Head of caudate nucleus (tissue), 42 donors: ENCODE measurements around the gene CSTF1.

Source experiments
- DNase-seq, 42 donors: peaks; one replicate each; pipeline versions ENCODE4 v3.0.0 to v3.0.0-alpha.2; 2020 to 2021; ENCODE audit warnings: mixed read lengths in 7 of 42
- intact Hi-C: fragments of 100-400 bp; cut with DNase I; formaldehyde crosslinking; loops from one replicate; pipeline ENCODE4 v1.15.0; 2022

The CSTF1 gene

GRCh38 chr20:56392132-56392880 lies at the start of gene CSTF1, which contains the start of gene AURKA:
TSS of gene CSTF1 (plus strand) at chr20:56392645. CDS start at chr20:56395553, 2,908 bp downstream.
TSS of gene AURKA (minus strand) at chr20:56392215. CDS start at chr20:56388197, 4,018 bp downstream.
- peak; percentile 96 to 100 (median 99) for DNase-seq
- intact Hi-C loops, result loop anchor here (2.0 to 5.0 kb wide), 2 partner anchors 34 to 75 kb away; partner anchors contain the start of genes FAM210B and RTF2

DNA sequence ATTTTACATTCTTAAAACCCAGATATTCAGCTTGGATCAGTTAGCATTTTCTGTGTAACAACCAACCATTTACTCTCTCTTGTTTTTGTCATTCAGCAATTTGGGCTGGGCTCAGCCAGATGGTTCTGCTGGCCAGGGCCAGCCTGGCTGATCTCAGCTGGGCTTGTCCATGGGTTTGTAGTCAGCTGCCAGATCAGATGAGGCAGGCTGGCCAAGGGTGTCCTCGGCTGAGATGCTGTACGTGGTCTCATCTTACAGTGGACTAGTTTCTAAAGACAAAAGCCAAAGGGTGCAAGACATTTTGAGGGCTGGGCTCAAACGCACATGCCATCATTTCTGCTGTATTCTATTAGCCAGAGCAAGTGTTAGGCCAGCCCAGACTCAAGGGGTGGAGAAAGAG lies 49.7 kb upstream of the CSTF1 start:
- DNase-seq, result no peak
- intact Hi-C loops, result loop anchor here (5.0 kb wide), 1 partner anchor 95 kb away; the partner anchor contains the start of gene MC3R

DNA sequence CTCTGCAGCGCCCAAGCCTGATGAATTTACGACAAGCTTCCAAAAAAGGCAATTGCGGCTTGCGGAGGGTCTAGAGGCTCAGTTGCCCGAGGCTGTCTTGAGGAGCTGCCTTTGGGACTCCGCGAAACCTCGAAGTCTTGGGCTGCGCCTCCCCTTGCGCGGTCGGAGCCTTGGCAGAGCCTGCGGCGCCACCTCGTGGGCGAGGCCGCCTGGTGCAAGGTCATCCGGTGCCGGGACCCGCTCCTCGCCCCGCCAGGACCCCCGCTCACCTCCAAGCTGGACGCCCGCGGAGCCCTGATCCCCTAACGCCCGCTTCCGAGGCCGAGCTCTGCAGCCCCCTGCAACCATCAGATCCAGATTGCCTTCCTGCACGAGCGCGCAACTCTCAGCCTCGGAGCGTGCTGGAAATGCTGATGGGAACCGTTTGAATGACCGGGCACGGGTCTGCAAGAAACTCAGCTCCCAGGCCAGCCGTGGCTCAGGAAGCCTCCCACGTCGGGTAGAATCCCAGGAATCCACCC lies 48.5 kb upstream of the CSTF1 start:
- peak in 41 of 42 donors; percentile 43 to 87 (median 70) for DNase-seq
- intact Hi-C loops, result loop anchor here (5.0 kb wide), 1 partner anchor 97 kb away; the partner anchor contains the start of gene MC3R

DNA sequence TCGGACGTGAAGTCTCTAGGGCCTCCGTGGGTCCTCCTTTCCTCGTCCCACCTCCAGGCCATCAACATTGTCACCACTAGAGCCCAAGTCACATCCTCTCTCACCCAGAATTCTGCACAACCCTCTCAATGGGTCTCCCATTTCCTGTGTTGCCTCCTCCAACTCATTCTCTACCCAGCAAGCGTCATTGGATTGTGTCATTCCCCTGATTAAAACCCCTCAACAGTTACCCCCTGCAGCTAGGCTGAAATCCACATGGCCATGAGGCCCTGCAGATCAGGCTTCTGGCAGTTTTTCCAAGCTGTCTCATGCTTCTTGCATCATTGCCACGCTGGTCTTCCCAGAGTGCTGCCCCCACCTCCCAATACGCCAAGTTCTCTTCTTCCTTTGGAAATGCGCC lies 46.5 kb upstream of the CSTF1 start:
- no peak for DNase-seq
- intact Hi-C loops, result no loop called here

DNA sequence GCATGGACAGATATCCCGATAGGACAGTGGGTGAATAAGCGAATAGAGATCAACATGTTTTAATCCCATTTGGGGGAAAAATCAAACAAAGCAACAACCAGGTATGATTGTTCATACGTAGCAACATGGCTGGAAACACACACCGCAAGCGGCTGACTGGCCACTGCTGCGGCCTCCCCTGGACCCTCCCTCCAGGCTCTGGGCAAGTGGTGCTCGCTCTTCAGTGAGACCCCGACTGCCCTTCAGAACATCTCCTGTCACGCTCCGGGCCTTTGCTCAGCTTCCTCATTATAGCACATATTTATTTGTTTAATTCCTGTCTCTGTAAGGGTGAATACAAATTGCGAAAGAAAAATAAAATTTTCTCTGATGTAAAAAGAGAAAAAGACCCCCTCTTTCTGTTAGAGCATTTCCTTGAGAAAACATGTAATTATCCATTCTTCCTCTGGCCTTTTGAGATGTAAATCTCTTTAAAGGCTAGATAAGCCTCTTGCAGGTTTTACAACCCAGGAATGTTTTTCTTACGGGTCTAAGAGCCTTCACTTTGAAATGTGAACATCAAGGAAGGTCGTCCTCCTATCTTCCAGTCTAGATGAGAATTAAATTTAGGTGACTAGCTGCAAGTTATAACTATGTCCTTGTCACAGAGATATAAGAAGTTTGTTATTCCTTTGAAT lies 44.7 kb upstream of the CSTF1 start:
- intact Hi-C loops, result no loop called here
- no peak for DNase-seq

DNA sequence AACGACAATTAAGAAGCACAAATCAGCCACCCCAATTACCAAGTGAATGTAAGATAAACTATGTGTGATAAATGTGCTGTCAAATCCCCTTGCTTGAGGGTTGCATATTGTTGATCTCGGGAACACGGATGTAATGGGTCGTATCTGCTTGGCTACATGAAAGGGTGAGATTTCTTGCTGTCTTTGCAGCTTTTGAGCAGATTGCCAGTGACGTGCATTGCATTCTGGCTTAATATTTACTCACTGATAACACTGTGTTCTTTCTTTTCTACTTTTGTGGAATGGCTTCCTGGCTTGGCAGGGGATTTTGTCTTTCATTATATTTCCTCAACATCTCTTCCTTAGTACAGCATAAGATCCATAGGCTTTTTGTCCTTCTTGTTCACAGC lies 44.1 kb upstream of the CSTF1 start:
- intact Hi-C loops, result no loop called here
- DNase-seq, result no peak

DNA sequence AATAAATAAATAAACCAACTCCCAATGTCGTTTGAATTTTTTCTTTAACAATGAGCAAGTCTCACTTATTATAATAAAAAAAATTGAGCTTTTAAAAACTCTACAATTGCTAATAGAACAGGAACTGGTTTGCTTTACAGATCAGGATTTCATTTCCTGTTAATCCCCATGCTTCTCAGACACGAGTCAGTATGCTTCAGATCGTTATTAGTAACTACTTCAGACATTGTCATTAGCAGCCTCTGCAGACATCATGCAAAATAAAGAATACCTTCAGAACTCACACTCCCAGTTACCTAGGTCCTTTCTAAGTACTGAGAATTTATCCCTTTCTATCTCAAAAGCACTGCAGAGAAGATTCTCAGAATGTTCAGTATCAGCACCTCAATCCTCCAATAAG lies 43.7 kb upstream of the CSTF1 start:
- no peak for DNase-seq
- intact Hi-C loops, result no loop called here

GRCh38 chr20:56350842-56351241 lies 41.6 kb upstream of the CSTF1 start:
- DNase-seq, result no peak
- intact Hi-C loops, result no loop called here

- intact Hi-C loops, result no loop called here
- no peak for DNase-seq
Measured at GRCh38 chr20:56352345-56353055, 39.9 kb upstream of the CSTF1 start.

DNA sequence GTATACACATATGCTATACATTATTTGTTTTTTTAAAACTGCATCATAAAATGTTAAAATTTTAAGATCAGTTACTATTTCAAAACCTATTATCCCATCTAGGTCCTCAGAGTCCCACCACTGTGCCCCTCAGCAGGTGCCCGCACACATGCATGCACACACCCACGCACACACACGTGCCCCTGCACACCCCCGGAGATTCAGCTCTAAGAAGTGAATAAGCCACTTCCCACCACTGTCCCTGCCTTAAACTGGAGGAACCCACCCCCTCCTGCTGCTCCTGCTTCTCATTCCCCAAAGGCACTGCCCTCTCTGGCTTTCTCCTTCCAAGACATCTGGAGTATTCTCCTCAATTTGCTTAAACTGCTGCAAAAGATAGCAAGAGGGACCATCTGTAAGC lies 39.1 kb upstream of the CSTF1 start:
- peak in 29 of 42 donors; percentile 26 to 82 (median 49) for DNase-seq
- intact Hi-C loops, result no loop called here

- no peak for DNase-seq
- intact Hi-C loops, result loop anchor here (2.0 kb wide), 1 partner anchor 35 kb away; the partner anchor contains the start of genes AURKA and CSTF1
Measured at GRCh38 chr20:56358070-56358469, 34.4 kb upstream of the CSTF1 start.

DNA sequence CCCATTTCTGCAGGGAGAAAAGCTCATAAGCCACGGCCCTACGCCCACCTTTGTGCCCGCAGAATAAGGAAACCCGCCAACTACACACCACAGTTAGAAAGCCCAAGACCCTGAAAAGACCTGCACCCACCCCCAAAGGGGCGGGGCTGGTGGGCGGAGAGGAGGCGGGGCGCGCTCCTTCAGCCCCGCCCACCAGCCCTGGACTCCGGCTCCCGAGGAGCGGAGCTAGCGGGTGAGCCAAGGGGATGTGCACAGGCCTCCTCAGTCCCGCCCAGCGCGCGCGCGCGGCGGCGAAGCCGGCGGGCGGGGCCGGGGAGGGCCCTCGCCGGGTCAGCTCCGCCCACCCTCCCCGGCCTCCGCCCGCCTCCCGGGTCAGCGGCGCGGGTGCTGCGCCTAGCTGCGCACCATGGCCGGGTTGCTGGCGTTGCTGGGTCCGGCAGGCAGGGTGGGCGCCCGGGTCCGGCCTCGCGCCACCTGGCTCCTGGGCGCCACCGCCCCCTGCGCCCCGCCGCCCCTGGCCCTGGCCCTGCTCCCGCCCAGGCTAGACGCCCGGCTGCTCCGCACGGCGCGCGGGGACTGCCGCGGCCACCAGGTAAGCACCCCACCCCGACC lies 33.7 kb upstream of the CSTF1 start, which contains the start of gene FAM210B:
Gene FAM210B, plus strand, starts transcription at position 375 of the 612 bp plus-strand sequence. Its CDS starts 32 bp downstream, at position 407.
- intact Hi-C loops, result loop anchor here (2.0 kb wide), 1 partner anchor 34 kb away; the partner anchor contains the start of genes AURKA and CSTF1

DNA sequence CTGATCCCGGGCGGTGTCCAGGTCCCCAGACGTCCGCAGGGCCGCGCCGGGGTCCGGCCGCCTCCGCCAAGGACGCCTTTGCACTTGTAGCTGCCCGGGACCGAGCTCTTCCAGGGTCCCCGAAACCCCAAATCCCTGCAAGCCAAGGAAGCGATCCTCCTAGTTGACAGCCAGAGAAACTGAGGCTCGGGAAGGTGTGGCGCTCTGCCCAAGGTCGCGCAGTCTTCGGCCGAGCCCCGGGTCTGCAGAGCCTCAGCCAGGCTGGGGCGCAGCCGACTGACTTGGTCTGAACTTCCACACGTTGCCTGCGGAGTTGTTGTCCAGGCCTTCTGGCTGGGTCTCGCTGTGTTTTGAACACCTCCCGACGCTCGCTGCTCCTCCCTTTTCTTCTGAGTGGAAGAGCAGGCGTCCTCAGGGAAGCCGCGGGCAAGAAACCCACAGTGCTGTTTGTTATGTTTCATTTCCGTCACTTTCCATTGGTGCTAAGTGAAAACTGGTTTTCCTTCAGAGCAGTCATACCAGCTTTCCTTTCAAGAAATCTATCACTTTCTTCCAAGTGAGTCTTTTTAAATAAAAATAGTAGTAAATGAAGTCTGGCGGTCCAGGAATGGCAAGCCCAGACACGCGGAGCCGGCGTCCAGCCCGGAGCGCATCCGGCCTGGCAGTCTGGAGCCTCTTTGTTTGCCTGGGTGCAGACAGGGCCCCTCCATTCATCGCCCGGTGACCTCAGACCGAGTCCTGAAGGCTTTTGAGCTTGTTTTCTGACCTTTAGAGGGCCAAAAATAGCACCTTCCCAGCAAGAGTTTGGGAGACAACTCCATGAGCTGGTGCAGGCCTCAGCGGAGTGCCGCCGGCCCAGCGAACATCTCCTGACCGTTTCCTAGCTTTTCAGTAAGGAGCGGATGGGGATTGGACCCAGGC lies 33.0 kb upstream of the CSTF1 start:
- intact Hi-C loops, result loop anchor here (2.0 kb wide), 1 partner anchor 33 kb away; the partner anchor contains the start of genes AURKA and CSTF1
- peak in 39 of 42 donors; percentile 27 to 81 (median 50) for DNase-seq

More for the DNA sequence above, 33.7 kb upstream of the CSTF1 start, which contains the start of gene FAM210B:
- peak; percentile 73 to 97 (median 92) for DNase-seq

DNA sequence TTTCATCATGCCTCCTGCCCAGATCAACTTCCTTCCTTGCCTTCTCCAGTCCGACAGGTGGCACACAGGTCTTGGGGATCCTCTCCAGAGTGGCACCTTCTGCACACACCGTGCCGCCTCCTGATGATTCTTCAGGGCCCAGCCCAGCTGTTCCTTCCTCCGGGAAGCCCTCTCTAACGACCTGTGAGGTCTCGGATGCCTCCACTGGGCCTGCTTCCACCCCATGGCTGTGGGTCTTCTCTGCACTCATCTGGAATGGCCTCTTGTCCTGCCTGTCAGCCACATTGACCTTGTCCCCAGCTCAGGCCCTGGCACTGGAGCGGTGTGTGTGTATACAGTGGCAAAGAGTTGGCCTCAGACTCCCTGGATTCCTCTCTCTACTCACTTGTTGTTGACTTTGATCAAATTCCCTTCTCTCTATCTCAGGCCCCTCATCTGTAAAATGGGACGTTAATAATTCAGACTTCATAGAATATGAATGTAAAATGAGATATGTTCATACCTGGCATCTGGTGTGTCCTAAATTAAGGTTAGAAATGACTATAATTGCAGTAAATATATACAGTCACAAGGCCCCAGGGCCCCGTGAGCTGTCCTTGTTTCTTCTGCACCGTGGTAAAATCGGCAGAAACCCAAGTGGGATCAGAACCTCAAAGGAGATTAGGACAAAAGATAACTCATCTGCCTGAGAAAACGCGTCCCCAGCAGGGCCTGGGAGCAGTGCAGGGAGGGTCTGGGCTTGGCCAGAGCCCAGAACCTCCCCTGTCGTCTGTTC lies 32.1 kb upstream of the CSTF1 start:
- peak in 1 of 42 donors; percentile 21 for DNase-seq
- intact Hi-C loops, result no loop called here

DNA sequence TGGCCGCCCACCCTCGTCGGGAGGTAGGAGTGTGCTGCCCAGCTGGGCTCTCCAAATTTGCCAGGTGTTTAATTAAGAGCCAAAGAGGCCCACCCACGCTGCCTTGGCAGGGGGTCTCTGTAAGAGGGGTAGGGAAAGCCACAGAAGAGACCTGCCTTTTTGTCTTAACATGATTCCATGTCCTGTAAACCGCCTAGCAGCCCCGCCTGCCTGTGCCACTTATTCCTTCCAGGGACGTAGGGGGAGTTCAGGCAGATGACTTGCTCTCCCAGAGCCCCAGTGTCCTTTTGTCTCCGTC lies 31.6 kb upstream of the CSTF1 start:
- DNase-seq, result peak in 1 of 42 donors; percentile 17
- intact Hi-C loops, result no loop called here

GRCh38 chr20:56361900-56362299 lies 30.5 kb upstream of the CSTF1 start:
- peak in 1 of 42 donors; percentile 9 for DNase-seq
- intact Hi-C loops, result no loop called here
